ENCODE results near the gene TEKTIP1. TPM values are rescaled to one million over a fixed set of nuclear protein-coding genes. Genes with fewer than 3 reads are reported as not detected.
A peak's percentile ranks its signal among the peaks of the same experiment; 100 is the strongest.
"Not testable (repeated sequence)": the region's sequence is repeated elsewhere in the genome, so short reads cannot be mapped to it uniquely, and the experiment has no call there.

Gene TEKTIP1
- total and polyA plus RNA-seq, 2 of the 4 experiments (the other 2 are of a cell fraction), result not detected

DNA sequence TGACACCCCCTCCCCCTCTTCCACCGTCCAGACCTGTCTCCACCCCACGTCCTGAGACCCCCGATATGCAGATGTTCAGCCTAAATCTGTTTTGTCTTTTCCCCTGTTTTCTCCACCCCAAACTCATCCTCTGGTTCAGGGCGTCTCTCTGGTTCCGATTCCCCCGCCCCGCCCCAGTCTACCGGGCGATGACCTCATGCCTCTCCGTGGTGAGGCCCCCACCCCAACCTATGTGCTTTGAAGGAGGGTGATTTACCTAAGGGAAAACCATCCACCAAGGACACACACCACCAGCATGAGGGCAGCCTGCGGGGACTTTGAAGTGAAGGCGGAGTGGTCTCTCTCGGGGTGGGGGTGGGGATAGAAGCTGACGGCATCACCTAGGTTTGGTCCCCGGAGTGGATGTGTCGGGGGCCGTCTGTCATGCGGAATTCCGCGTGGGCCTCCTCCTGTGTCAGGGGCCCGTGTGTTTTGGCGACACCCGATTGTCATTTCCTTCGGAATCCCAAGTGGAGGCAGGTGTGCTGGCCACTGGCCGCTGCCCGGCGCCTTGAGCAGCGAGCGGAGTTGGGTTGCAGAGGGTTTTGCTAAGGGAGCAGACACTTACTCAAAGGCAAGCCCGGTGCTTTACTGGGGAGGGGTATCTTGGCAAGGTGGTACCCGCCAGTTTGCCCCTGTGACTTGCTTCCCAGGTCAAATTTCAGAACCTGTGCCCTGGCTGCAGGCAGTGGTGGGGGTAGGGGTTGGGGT is 31.4 kb upstream of the TEKTIP1 start:
- Histone ChIP-seq H2BK120ac (ENCODE audit: low read depth, low read length) (no peak overlapping the region), H2AK5ac (ENCODE audit: low read depth, low read length) (peak overlapping the region; percentile 89), H4K20me1 (ENCODE audit: insufficient read depth, low read length) (peaks cover 54% of the 10 kb centered on the region), H4K8ac (ENCODE audit: low read depth in 2 of 2, low read length in 2 of 2) (peak overlapping the region in 1 of 2 experiments; percentile 37; a peak in 1 of 4 replicates), H3K36me3 (ENCODE audit: control insufficient read depth, insufficient read depth, low read length) (peaks cover 13% of the 10 kb centered on the region), H2AFZ (replicated peaks; ENCODE audit: low read length, poor library complexity) (peak overlapping the region; percentile 88), H4K5ac (ENCODE audit: low read depth, low read length) (no peak overlapping the region; the same call in 1 of the 2 replicates), H3K4me1 (ENCODE audit: control insufficient read depth, insufficient read depth, low read length) (peaks cover 16% of the 10 kb centered on the region), H3K4me3 (ENCODE audit: insufficient read depth, low read depth, low read length) (peak overlapping the region; percentile 65), H3K14ac (replicated peaks; ENCODE audit: low read depth, low read length) (peak overlapping the region; percentile 83), H2BK5ac (ENCODE audit: low read depth, low read length, poor library complexity, severe bottlenecking) (peak overlapping the region; percentile 47), H3K56ac (ENCODE audit: extremely low read depth, insufficient read depth, low read length) (peak overlapping the region; percentile 46), H3K79me1 (ENCODE audit: low read depth in 1 of 2, low read length in 2 of 2) (peaks cover 0 to 66% of the 10 kb centered on the region in 2 experiments; a peak in 2 of 4 replicates), H3K9me3 (ENCODE audit: control insufficient read depth, insufficient read depth, low read length) (no peaks in the 10 kb centered on the region), H3K23ac (ENCODE audit: low read depth, low read length) (peak overlapping the region; percentile 82), H2AK9ac (replicated peaks; ENCODE audit: low read depth, low read length, poor library complexity) (peak overlapping the region; percentile 84), H2BK15ac (ENCODE audit: low read depth, low read length) (no peak overlapping the region), H3K9ac (ENCODE audit: low read depth, low read length) (peak overlapping the region; percentile 90), H3K4me2 (ENCODE audit: low read depth, low read length) (peak overlapping the region; percentile 98), H2BK20ac (ENCODE audit: low read depth, low read length) (no peak overlapping the region), H4K91ac (ENCODE audit: insufficient read depth, low read depth, low read length) (no peak overlapping the region; the same call in 1 of the 2 replicates), H3K4ac (ENCODE audit: low read depth, low read length) (peak overlapping the region; percentile 72), H3K27ac (ENCODE audit: insufficient read depth, low read length) (peak overlapping the region; percentile 65), H3K27me3 (ENCODE audit: control insufficient read depth, insufficient read depth, low read length) (no peaks in the 10 kb centered on the region), H3K18ac (ENCODE audit: low read depth, low read length) (no peak overlapping the region), H3K9me1 (ENCODE audit: insufficient read depth, low read length) (peaks cover 16% of the 10 kb centered on the region)
- WGBS, 2 experiments (ENCODE audit: extremely low coverage in 2 of 2, insufficient read length in 1 of 2), result 29% methylated on average over 19 of the region's 31 CpGs; no CpG with 5 or more reads in 1 of the 2 experiments
- intact Hi-C loops (cut with micrococcal nuclease), result loop anchor here (5.0 kb wide), 1 partner anchor 120 kb away; the partner anchor contains the start of gene CACTIN
- no peak for DNase-seq
- dilution Hi-C loops (cut with HindIII; ENCODE audit: low sequenced_read_pairs, unreplicated experiment), result no loop called here
- no peak for ATAC-seq (ENCODE audit: low read depth)
- ChIA-PET CTCF (no interaction called here), POLR2A (ENCODE audit: unreplicated experiment) (interaction anchor here (0.6 kb wide), 1 partner anchor 11 kb away, joined by 4 read pairs; no protein-coding TSS in a partner anchor)
- no TSS peak for BruUV-seq (replicated peaks)
- TF ChIP-seq, protein P1, sequence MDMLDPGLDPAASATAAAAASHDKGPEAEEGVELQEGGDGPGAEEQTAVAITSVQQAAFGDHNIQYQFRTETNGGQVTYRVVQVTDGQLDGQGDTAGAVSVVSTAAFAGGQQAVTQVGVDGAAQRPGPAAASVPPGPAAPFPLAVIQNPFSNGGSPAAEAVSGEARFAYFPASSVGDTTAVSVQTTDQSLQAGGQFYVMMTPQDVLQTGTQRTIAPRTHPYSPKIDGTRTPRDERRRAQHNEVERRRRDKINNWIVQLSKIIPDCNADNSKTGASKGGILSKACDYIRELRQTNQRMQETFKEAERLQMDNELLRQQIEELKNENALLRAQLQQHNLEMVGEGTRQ (IDR thresholded peaks at IDR 0.05; ENCODE audit: low read depth, low read length), result no peak
- TF ChIP-seq MAZ (IDR thresholded peaks at IDR 0.05; ENCODE audit: borderline replicate concordance, low read depth, low read length), result peak; percentile 26
- in situ Hi-C loops (cut with MboI; ENCODE audit: low sequenced_read_pairs), result no loop called here

DNA sequence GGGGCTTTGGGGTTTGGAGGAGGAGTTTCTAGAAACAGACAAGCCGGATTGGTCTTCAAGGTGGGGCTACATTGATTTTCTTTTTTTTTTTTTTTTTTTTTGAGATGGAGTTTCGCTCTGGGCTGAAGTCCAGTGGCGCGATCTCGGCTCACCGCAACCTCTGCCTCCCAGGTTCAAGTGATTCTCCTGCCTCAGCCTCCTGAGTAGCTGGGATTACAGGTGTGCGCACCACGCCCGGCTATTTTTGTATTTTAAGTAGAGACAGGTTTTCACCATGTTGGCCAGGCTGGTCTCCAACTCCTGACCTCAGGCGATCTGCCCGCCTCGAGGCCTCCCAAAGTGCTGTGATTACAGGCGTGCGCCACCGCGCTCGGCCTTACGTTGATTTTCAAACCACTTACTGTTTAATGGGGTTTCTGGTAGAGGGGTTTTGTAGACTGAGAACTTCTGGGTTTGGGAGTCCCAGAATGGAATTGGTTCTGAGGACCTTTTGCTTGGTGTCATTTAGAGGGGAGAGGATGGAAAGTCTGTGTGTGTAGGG is 30.8 kb upstream of the TEKTIP1 start:
- H3K56ac ChIP-seq (ENCODE audit: extremely low read depth, insufficient read depth, low read length); H3K9ac ChIP-seq (ENCODE audit: low read depth, low read length); H3K4me2 ChIP-seq (ENCODE audit: low read depth, low read length); DNase-seq; H3K14ac ChIP-seq (replicated peaks; ENCODE audit: low read depth, low read length); H3K9me3 ChIP-seq (ENCODE audit: control insufficient read depth, insufficient read depth, low read length); H3K27ac ChIP-seq (ENCODE audit: insufficient read depth, low read length); H2AFZ ChIP-seq (replicated peaks; ENCODE audit: low read length, poor library complexity); dilution Hi-C loops (cut with HindIII; ENCODE audit: low sequenced_read_pairs, unreplicated experiment); H3K4me3 ChIP-seq (ENCODE audit: insufficient read depth, low read depth, low read length); H4K5ac ChIP-seq (ENCODE audit: low read depth, low read length); in situ Hi-C loops (cut with MboI; ENCODE audit: low sequenced_read_pairs); H3K27me3 ChIP-seq (ENCODE audit: control insufficient read depth, insufficient read depth, low read length); H3K18ac ChIP-seq (ENCODE audit: low read depth, low read length); ATAC-seq (ENCODE audit: low read depth); H4K8ac ChIP-seq (ENCODE audit: low read depth in 2 of 2, low read length in 2 of 2); H3K23ac ChIP-seq (ENCODE audit: low read depth, low read length); H2BK15ac ChIP-seq (ENCODE audit: low read depth, low read length); BruUV-seq (replicated peaks); H2BK120ac ChIP-seq (ENCODE audit: low read depth, low read length); H2AK5ac ChIP-seq (ENCODE audit: low read depth, low read length); CTCF ChIA-PET; H2AK9ac ChIP-seq (replicated peaks; ENCODE audit: low read depth, low read length, poor library complexity); H4K91ac ChIP-seq (ENCODE audit: insufficient read depth, low read depth, low read length); H2BK20ac ChIP-seq (ENCODE audit: low read depth, low read length); H2BK5ac ChIP-seq (ENCODE audit: low read depth, low read length, poor library complexity, severe bottlenecking); POLR2A ChIA-PET (ENCODE audit: unreplicated experiment): not testable (repeated sequence)
- peaks cover 16% of the 10 kb centered on the region for H3K4me1 ChIP-seq (ENCODE audit: control insufficient read depth, insufficient read depth, low read length)
- peaks cover 0 to 73% of the 10 kb centered on the region in 2 experiments; a peak in 2 of 4 replicates for H3K79me1 ChIP-seq (ENCODE audit: low read depth in 1 of 2, low read length in 2 of 2)
- intact Hi-C loops (cut with micrococcal nuclease), result loop anchor here (5.0 kb wide), 1 partner anchor 119 kb away; the partner anchor contains the start of gene CACTIN
- 0 out of 2 replicates have a peak overlapping the region, but pooled peaks have one; percentile 16 for H3K4ac ChIP-seq (ENCODE audit: low read depth, low read length)
- peaks cover 17% of the 10 kb centered on the region for H3K9me1 ChIP-seq (ENCODE audit: insufficient read depth, low read length)
- peaks cover 60% of the 10 kb centered on the region for H4K20me1 ChIP-seq (ENCODE audit: insufficient read depth, low read length)
- H3K36me3 ChIP-seq (ENCODE audit: control insufficient read depth, insufficient read depth, low read length), result peaks cover 13% of the 10 kb centered on the region
- no CpG with 5 or more reads among the region's 18 CpGs for WGBS, 2 experiments (ENCODE audit: extremely low coverage in 2 of 2, insufficient read length in 1 of 2)

Measured in IMR-90 (cell line).